ENCODE measurements around the gene DNAJB6.

The DNAJB6 gene

GRCh38 chr7:157368955-157369354 is 32.2 kb downstream of the DNAJB6 start:
- Histone ChIP-seq H3K27ac (ENCODE audit: low read length) (no peak overlapping the region), H3K4me3 (ENCODE audit: low read depth in 1 of 2, low read length in 2 of 2) (no peak overlapping the region), H3K36me3 (ENCODE audit: insufficient read depth, low read length) (peaks cover 94% of the 10 kb centered on the region)

GRCh38 chr7:157370742-157371141 is 33.9 kb downstream of the DNAJB6 start:
- ATAC-seq (ENCODE audit: insufficient read depth, low read depth) (no peak), DNase-seq (no peak)
- TF ChIP-seq CTCF (IDR thresholded peaks at IDR 0.05; ENCODE audit: borderline replicate concordance, extremely low read depth, low read length, poor library complexity, severe bottlenecking) (no peak), EZH2 (IDR thresholded peaks at IDR 0.05; ENCODE audit: borderline replicate concordance, low read depth, low read length, severe bottlenecking) (no peak)
- Histone ChIP-seq H3K36me3 (ENCODE audit: insufficient read depth, low read length) (peaks cover 94% of the 10 kb centered on the region), H3K27ac (ENCODE audit: low read length) (no peak overlapping the region), H3K9ac (ENCODE audit: low read depth, low read length) (no peak overlapping the region), H3K27me3 (ENCODE audit: insufficient read depth, low read length, poor library complexity) (no peaks in the 10 kb centered on the region), H2AFZ (ENCODE audit: low read depth, low read length) (no peak overlapping the region), H3K4me2 (ENCODE audit: insufficient read depth, low read length) (no peak overlapping the region), H3K9me3 (ENCODE audit: insufficient read depth, low read length, severe bottlenecking) (no peaks in the 10 kb centered on the region), H3K4me3 (ENCODE audit: low read depth in 1 of 2, low read length in 2 of 2) (no peak overlapping the region), H3K4me1 (ENCODE audit: insufficient read depth, low read length) (no peaks in the 10 kb centered on the region), H3K79me2 (ENCODE audit: insufficient read depth, low read length) (peaks cover 98% of the 10 kb centered on the region), H4K20me1 (ENCODE audit: insufficient read depth, low read length) (peaks cover 81% of the 10 kb centered on the region)

More at GRCh38 chr7:157368955-157369354, 32.2 kb downstream of the DNAJB6 start:
- no peak overlapping the region for H2AFZ ChIP-seq (ENCODE audit: low read depth, low read length)
- no peak for DNase-seq
- no peak overlapping the region for H3K4me2 ChIP-seq (ENCODE audit: insufficient read depth, low read length)
- H3K4me1 ChIP-seq (ENCODE audit: insufficient read depth, low read length) = no peaks in the 10 kb centered on the region
- no peak for TF ChIP-seq EZH2 (IDR thresholded peaks at IDR 0.05; ENCODE audit: borderline replicate concordance, low read depth, low read length, severe bottlenecking)
- TF ChIP-seq CTCF (IDR thresholded peaks at IDR 0.05; ENCODE audit: borderline replicate concordance, extremely low read depth, low read length, poor library complexity, severe bottlenecking) = no peak
- no peak overlapping the region for H3K9ac ChIP-seq (ENCODE audit: low read depth, low read length)
- peaks cover 82% of the 10 kb centered on the region for H4K20me1 ChIP-seq (ENCODE audit: insufficient read depth, low read length)
- no peaks in the 10 kb centered on the region for H3K9me3 ChIP-seq (ENCODE audit: insufficient read depth, low read length, severe bottlenecking)
- ATAC-seq (ENCODE audit: insufficient read depth, low read depth) = no peak
- H3K27me3 ChIP-seq (ENCODE audit: insufficient read depth, low read length, poor library complexity) = no peaks in the 10 kb centered on the region
- peaks cover 98% of the 10 kb centered on the region for H3K79me2 ChIP-seq (ENCODE audit: insufficient read depth, low read length)

- H3K27me3 ChIP-seq (ENCODE audit: insufficient read depth, low read length, poor library complexity) = no peaks in the 10 kb centered on the region
- H3K4me3 ChIP-seq (ENCODE audit: low read depth in 1 of 2, low read length in 2 of 2) = no peak overlapping the region
- no peak overlapping the region for H3K9ac ChIP-seq (ENCODE audit: low read depth, low read length)
- TF ChIP-seq CTCF (IDR thresholded peaks at IDR 0.05; ENCODE audit: borderline replicate concordance, extremely low read depth, low read length, poor library complexity, severe bottlenecking) = no peak
- TF ChIP-seq EZH2 (IDR thresholded peaks at IDR 0.05; ENCODE audit: borderline replicate concordance, low read depth, low read length, severe bottlenecking) = no peak
- H2AFZ ChIP-seq (ENCODE audit: low read depth, low read length) = no peak overlapping the region
- peaks cover 94% of the 10 kb centered on the region for H3K36me3 ChIP-seq (ENCODE audit: insufficient read depth, low read length)
- no peaks in the 10 kb centered on the region for H3K9me3 ChIP-seq (ENCODE audit: insufficient read depth, low read length, severe bottlenecking)
- no peak overlapping the region for H3K4me2 ChIP-seq (ENCODE audit: insufficient read depth, low read length)
- H4K20me1 ChIP-seq (ENCODE audit: insufficient read depth, low read length) = peaks cover 81% of the 10 kb centered on the region
- no peaks in the 10 kb centered on the region for H3K4me1 ChIP-seq (ENCODE audit: insufficient read depth, low read length)
- DNase-seq (no peak), ATAC-seq (ENCODE audit: insufficient read depth, low read depth) (no peak)
- H3K79me2 ChIP-seq (ENCODE audit: insufficient read depth, low read length) = peaks cover 98% of the 10 kb centered on the region
- no peak overlapping the region for H3K27ac ChIP-seq (ENCODE audit: low read length)
Observed at GRCh38 chr7:157371296-157371695, 34.5 kb downstream of the DNAJB6 start.
